K562 (cell line): ENCODE results near the gene SFMBT2. TPM values are rescaled to one million over a fixed set of nuclear protein-coding genes. Genes with fewer than 3 reads are reported as not detected.

ENCODE experiments used
- CLOCK ChIP-seq: fragments of 250-450 bp; sonication (Bioruptor Pico); IDR thresholded peaks from 2 replicates; pipeline ENCODE4 v1.4.0; 2020; ENCODE audit warnings: mild to moderate bottlenecking, moderate library complexity, borderline replicate concordance
- ELF1 ChIP-seq: fragments of 200-800 bp; sonication (Bioruptor generic); IDR thresholded peaks from 2 replicates; pipeline ENCODE4 v1.6.1; 2016; ENCODE audit warnings: missing genetic modification characterization, missing compliant biosample characterization
- FOXM1 ChIP-seq, 2 experiments: fragments of 450-650 bp in 1 of 2; sonication (generic) in 1 of 2; formaldehyde crosslinking in 1 of 2; IDR thresholded peaks; 2 replicates each; pipeline versions ENCODE4 v1.6.1 to v1.9.0; 2017 to 2022; ENCODE audit warnings: low read depth in 2 of 2, mild to moderate bottlenecking in 2 of 2, missing genetic modification reagents in 1 of 2, moderate library complexity in 1 of 2
- HDAC2 ChIP-seq: fragments of 450-650 bp; IDR thresholded peaks from 2 replicates; pipeline ENCODE4 v1.6.1; 2016; ENCODE audit warnings: mild to moderate bottlenecking
- MEIS2 ChIP-seq: fragments of 450-650 bp; IDR thresholded peaks from 2 replicates; pipeline ENCODE4 v1.6.1; 2014; ENCODE audit warnings: mild to moderate bottlenecking; ENCODE audit not compliant: partially characterized antibody
- NCOR1 ChIP-seq: fragments of 450-650 bp; IDR thresholded peaks from 2 replicates; pipeline ENCODE4 v1.6.1; 2016; ENCODE audit warnings: mild to moderate bottlenecking, moderate library complexity
- NFXL1 ChIP-seq: fragments of 450-650 bp; formaldehyde crosslinking; IDR thresholded peaks from 2 replicates; pipeline ENCODE4 v1.4.0; 2021; ENCODE audit warnings: mild to moderate bottlenecking
- POLR2AphosphoS2 ChIP-seq: IDR thresholded peaks from 2 replicates; pipeline ENCODE4 v1.6.1; 2012; ENCODE audit warnings: low read length, improper control_type of control experiment
- POLR3A ChIP-seq: IDR thresholded peaks from 2 replicates; pipeline ENCODE4 v1.6.1; 2011; ENCODE audit warnings: borderline replicate concordance, mild to moderate bottlenecking, moderate library complexity; ENCODE audit not compliant: insufficient read length, insufficient read depth; ENCODE audit errors: extremely low read depth
- SMAD3 ChIP-seq: fragments of 450-650 bp; formaldehyde crosslinking; conservative IDR thresholded peaks from 2 replicates; pipeline ENCODE4 v1.4.0; 2020; ENCODE audit warnings: mild to moderate bottlenecking
- SMARCA4 ChIP-seq: fragments of 450-650 bp; IDR thresholded peaks from 2 replicates; pipeline ENCODE4 v1.6.1; 2016
- SOX6 ChIP-seq: fragments of 450-650 bp; IDR thresholded peaks from 2 replicates; pipeline ENCODE4 v1.6.1; 2014; ENCODE audit warnings: mild to moderate bottlenecking
- TCF3 ChIP-seq: sonication (generic); formaldehyde crosslinking; IDR thresholded peaks from 2 replicates; pipeline ENCODE4 v1.4.0; 2020; ENCODE audit warnings: mild to moderate bottlenecking, missing genetic modification reagents
- TEAD4 ChIP-seq, 2 experiments: sonication (generic) in 1 of 2; formaldehyde crosslinking in 1 of 2; IDR thresholded peaks; 2 replicates each; pipeline versions ENCODE4 v1.6.1 to v1.8.0; 2012 to 2022; ENCODE audit warnings: borderline replicate concordance in 1 of 2, inconsistent platforms in 1 of 2, low read length in 1 of 2, mild to moderate bottlenecking in 1 of 2, missing genetic modification reagents in 1 of 2
- XRCC4 ChIP-seq: IDR thresholded peaks from one replicate; pipeline ENCODE4 v1.6.1; 2011; ENCODE audit not compliant: insufficient read depth, insufficient read length; ENCODE audit errors: extremely low read depth
- ZBED1 ChIP-seq: IDR thresholded peaks from 2 replicates; pipeline ENCODE4 v1.6.1; 2014
- ZBTB9 ChIP-seq: fragments of 450-650 bp; formaldehyde crosslinking; IDR thresholded peaks from 2 replicates; pipeline ENCODE4 v1.4.0; 2020; ENCODE audit warnings: mild to moderate bottlenecking, moderate library complexity
- polyA plus RNA-seq, 8 experiments: library from polyadenylated mRNA; depleted of rRNA in 4 of 8; stranded (reverse) in 5 of 8; unstranded in 3 of 8; fragments of >200 nt; fragmentation: Nextera tagmentation in 2 of 8; fragmentation: Illumina TruSeq in 1 of 8; extraction: Ambion mirVana in 2 of 8; extraction: Trizol in 1 of 8; gene quantifications; 2 replicates each; pipeline versions ENCODE4 v1.2.1 to v1.2.3, GENCODE V29; 2011 to 2014; ENCODE audit warnings: inconsistent platforms in 1 of 8, missing spikeins in 1 of 8
- total RNA-seq, 7 experiments: library from RNA; depleted of rRNA in 6 of 7; stranded (reverse); fragments of >200 nt in 6 of 7; fragmentation: Illumina TruSeq in 2 of 7; extraction: Trizol in 2 of 7; gene quantifications; 2 replicates each; pipeline versions ENCODE4 v1.2.1 to v1.2.3, GENCODE V29; 2011 to 2021; ENCODE audit warnings: low replicate concordance in 1 of 7
- TF ChIP-seq, protein P1 (sequence below): fragments of 250-450 bp; sonication (Bioruptor Pico); IDR thresholded peaks from 2 replicates; pipeline ENCODE4 v1.4.0; 2020; ENCODE audit warnings: mild to moderate bottlenecking
- TF ChIP-seq, protein P2 (sequence below): fragments of 450-650 bp; formaldehyde crosslinking; conservative IDR thresholded peaks from 2 replicates; pipeline ENCODE4 v1.4.0; 2022; ENCODE audit warnings: mild to moderate bottlenecking, missing genetic modification characterization

The SFMBT2 gene
- total and polyA plus RNA-seq, 9 of the 15 experiments (the other 6 are each of a cell fraction or from before 2014, with no cell fraction given): 1.2 to 13.6 (median 7.6) TPM

DNA sequence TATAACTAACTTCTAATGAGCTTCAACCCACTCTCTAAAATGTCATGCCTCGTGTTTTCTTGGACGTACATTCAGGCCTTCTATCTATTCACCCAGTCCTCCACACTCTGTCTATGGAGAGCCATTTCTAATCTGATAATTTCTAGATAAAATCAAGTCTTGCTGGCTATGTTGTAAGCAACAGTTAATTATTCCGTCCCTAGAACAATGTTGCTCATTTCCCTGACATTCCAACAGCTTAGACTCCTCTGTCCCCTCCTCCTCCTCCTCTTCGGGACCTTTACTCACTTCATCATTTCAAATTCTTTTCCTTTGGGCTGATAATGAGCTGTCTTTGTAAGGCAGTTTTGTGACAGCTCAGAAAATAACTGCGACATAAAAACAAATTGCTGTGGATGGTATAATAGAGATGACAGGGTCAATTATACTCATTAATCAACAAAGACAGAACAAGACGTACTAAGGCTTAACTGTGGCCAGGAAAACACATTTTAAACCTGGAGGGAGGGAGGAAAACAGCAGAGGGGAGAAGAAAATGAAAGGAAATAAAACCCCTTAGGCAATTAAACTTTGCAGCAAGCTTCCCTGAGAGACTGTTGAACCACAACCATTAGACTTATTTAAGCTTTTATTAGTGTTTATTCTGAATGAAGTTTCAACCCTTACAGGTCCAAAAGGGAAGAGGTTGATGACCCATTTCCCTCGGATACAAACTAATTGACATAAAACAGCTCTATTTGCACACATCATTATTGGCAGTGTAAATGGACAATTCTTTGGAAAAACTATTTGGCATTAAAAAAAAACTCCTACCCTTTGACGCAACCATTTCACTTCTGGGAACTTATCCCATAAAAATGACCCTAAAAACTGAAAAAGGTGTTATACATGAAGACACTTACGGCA is 179.1 kb downstream of the SFMBT2 start (continued):
- TF ChIP-seq, protein P1, sequence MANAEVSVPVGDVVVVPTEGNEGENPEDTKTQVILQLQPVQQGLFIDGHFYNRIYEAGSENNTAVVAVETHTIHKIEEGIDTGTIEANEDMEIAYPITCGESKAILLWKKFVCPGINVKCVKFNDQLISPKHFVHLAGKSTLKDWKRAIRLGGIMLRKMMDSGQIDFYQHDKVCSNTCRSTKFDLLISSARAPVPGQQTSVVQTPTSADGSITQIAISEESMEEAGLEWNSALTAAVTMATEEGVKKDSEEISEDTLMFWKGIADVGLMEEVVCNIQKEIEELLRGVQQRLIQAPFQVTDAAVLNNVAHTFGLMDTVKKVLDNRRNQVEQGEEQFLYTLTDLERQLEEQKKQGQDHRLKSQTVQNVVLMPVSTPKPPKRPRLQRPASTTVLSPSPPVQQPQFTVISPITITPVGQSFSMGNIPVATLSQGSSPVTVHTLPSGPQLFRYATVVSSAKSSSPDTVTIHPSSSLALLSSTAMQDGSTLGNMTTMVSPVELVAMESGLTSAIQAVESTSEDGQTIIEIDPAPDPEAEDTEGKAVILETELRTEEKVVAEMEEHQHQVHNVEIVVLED (CRISPR knock-in tag): no peak
- no peak for TF ChIP-seq ELF1 (tag)
- TF ChIP-seq SOX6: peak; percentile 24; the same call in 1 of the 2 replicates
- no peak for TF ChIP-seq XRCC4
- TF ChIP-seq CLOCK (CRISPR knock-in tag): no peak
- 0 out of 2 replicates have a peak, but pooled peaks have one; percentile 43 for TF ChIP-seq SMARCA4
- TF ChIP-seq MEIS2: peak; percentile 81
- TF ChIP-seq ZBTB9: no peak
- TF ChIP-seq NCOR1: peak; percentile 40; the same call in 1 of the 2 replicates
- no peak for TF ChIP-seq FOXM1 (IDR thresholded peaks at IDR 0.05; ENCODE audit: low read depth)
- TF ChIP-seq FOXM1 (CRISPR knock-in tag; IDR thresholded peaks at IDR 0.05; ENCODE audit: low read depth): no peak
- TF ChIP-seq POLR3A: no peak
- TF ChIP-seq, protein P2, sequence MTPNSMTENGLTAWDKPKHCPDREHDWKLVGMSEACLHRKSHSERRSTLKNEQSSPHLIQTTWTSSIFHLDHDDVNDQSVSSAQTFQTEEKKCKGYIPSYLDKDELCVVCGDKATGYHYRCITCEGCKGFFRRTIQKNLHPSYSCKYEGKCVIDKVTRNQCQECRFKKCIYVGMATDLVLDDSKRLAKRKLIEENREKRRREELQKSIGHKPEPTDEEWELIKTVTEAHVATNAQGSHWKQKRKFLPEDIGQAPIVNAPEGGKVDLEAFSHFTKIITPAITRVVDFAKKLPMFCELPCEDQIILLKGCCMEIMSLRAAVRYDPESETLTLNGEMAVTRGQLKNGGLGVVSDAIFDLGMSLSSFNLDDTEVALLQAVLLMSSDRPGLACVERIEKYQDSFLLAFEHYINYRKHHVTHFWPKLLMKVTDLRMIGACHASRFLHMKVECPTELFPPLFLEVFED (CRISPR knock-in tag): no peak
- TF ChIP-seq HDAC2: no peak
- TF ChIP-seq SMAD3 (CRISPR knock-in tag): no peak
- TF ChIP-seq NFXL1: no peak
- peak; percentile 61 for TF ChIP-seq TEAD4 (IDR thresholded peaks at IDR 0.05; ENCODE audit: low read length)
- TF ChIP-seq TEAD4 (CRISPR knock-in tag; IDR thresholded peaks at IDR 0.05; ENCODE audit: borderline replicate concordance): no peak
- TF ChIP-seq POLR2AphosphoS2: no peak
- no peak for TF ChIP-seq ZBED1
- 0 out of 2 replicates have a peak, but pooled peaks have one; percentile 42 for TF ChIP-seq TCF3
